Endometrial microvascular endothelial cells (primary cell): ENCODE results near the gene SH3BGRL2. TPM values are rescaled to one million over a fixed set of nuclear protein-coding genes. Genes with fewer than 3 reads are reported as not detected.
"Not testable (repeated sequence)": the region's sequence is repeated elsewhere in the genome, so short reads cannot be mapped to it uniquely, and the experiment has no call there.

Experiments used
- in situ Hi-C: cut with HindIII; loops from 2 replicates; pipeline ENCODE4 v1.10.0; 2017; ENCODE audit warnings: low sequenced_read_pairs, low pct_unique_long_range_greater_than_20kb; ENCODE audit errors: inconsistent ontology term
- total RNA-seq: library from RNA; depleted of rRNA; stranded (reverse); fragments of >200 nt; gene quantifications from one replicate; pipeline ENCODE4 v1.2.3, GENCODE V29; 2015; ENCODE audit errors: inconsistent ontology term

Gene SH3BGRL2
- total RNA-seq, 1 donor from 2014 or later, result 19.6 TPM

DNA sequence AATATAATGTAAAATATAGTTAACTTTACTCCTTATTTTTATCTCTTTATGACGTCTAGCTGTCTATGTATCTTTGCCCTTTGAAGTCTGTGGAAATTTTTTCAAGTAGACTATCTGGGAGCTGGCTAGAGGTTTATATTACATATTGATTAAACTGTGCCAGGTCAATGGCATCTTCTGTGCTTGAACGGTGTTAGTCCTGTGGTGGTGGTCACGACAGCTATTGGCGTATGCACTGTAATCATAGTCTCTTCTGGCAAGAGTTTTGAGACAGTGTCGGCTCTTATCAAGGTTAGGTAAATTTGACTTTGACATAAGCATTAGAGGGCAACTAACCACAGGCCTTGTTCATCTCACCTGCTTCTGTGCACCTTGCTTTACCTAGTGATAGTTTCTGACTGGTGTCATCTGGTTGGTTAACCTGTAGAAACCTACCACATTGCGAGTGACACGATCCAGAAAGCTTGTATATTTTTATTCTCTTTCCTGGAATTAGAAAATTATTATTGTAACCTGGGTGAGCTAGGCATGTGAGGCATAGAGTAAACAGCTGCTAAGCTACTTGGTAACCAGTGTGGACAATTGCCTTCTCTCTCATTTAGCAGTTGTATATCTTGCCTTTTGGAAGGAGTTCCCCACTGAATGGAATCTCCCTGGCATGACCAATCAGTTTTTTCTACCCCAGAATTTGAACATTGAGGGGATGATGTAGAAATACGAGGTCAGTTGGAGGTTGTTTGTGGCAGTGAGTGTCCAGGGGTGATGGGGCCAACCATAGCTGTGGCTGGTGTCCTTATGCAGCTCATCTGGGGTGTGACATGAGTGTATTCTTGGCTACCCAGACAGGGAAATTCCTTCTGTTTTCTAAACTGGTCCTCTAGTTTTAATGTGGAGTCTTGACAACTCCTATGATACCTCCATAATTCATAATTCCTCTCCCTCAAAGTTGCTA is 45.9 kb downstream of the SH3BGRL2 start:
- in situ Hi-C loops, result no loop called here

- in situ Hi-C loops, result not testable (repeated sequence)
Measured at GRCh38 chr6:79682682-79683081, 51.6 kb downstream of the SH3BGRL2 start.

DNA sequence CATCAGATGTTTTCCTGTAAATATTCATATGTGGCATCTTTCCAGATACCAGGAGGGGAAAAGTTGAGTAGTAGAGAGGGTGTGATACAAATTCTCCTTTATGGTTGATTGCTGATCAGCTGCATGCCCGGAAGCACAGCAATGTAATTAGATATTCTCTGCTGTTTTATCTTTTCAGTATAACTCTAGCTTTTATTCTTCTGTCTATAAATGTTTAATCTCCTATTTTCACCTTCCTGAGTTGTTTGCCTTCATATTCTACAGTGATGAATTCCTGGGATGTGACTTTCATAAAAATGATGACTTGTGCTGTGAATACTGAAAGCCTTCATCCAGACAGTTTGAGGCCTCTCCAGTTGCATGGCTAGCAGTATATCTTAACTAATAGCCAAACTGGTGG is 53.7 kb downstream of the SH3BGRL2 start:
- in situ Hi-C loops, result no loop called here

- in situ Hi-C loops, result no loop called here
Measured at GRCh38 chr6:79686707-79687309, 55.7 kb downstream of the SH3BGRL2 start.

DNA sequence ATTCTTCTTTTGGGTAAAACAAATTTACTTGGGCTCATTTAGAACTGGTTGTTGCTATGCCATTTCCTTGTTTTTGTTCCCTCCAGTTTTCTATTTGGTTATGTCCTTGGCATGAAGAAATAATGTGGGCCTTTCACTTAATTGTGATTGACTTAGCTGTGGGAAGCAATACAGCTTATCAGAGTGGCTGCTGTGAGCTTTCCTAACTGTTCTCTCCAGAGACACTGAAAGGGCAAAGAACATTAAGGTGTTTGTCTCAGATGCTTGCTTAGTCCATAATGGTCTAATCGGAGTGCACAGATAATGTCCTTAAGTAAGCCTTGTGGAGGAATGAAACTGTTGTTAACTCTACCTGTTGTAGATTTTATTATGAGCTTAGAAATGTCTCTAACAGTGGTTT is 56.6 kb downstream of the SH3BGRL2 start:
- in situ Hi-C loops, result no loop called here

DNA sequence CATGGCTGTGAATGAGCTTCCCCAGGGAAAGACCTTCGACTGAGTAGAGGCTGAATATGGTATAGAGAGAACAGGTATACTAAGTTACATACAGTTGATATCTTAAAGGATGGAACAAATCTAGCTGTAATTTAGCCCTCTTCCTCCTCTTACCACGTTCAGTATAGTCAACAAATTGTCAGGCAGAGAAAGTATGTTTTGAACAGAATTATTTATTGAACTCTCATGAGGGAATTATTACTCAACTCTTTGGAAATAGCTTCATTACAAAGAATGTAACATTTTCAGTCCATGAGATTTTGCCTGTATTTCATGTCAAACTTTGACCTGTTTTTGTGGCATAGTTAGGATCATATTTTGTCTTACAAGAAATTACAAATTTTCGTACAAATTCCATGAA is 63.0 kb downstream of the SH3BGRL2 start:
- in situ Hi-C loops, result no loop called here

- in situ Hi-C loops, result no loop called here
Measured at GRCh38 chr6:79694623-79695343, 63.7 kb downstream of the SH3BGRL2 start.

DNA sequence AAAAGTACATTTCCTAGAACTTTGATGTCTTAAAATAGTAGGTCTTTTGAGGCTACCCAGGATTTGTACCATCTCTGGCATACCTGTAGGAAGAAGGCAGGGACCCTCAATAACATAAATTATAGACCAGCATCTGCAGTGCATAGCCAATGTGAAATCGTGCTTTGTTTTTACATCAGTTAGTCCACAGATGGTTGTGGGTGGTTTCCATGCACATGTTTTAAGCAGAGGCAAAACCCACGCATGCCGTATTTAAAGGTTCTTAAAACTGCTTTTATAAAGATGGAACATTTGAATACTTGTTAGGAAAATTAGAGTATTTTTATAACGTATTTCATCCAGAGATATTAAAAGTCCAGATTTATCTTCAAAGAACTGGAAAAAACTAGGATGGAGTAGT is 66.3 kb downstream of the SH3BGRL2 start:
- in situ Hi-C loops, result no loop called here

DNA sequence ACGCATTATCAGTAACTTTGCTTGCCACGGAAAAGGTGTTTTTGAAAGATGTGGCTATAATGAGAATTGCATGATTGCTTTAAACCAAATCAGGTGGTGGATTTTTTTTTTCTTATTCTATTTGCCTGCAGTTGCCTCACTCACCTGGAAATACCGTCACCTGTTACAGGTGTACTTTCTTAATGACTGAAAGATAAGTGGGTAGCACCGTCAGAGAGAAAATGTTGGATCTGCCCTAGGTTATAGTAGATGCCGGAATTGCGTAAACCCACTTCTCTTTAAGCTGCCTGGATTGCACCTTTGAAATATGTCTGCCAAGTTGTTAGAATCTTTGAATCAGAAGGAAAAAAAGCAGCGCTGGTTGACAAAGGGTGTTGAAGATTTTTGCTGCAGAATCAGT is 68.5 kb downstream of the SH3BGRL2 start:
- in situ Hi-C loops, result no loop called here

- in situ Hi-C loops, result no loop called here
Measured at GRCh38 chr6:79702691-79703090, 71.6 kb downstream of the SH3BGRL2 start.

GRCh38 chr6:79704200-79704599 is 73.1 kb downstream of the SH3BGRL2 start:
- in situ Hi-C loops, result no loop called here

GRCh38 chr6:79705456-79705995 is 74.4 kb downstream of the SH3BGRL2 start:
- in situ Hi-C loops, result no loop called here

GRCh38 chr6:79706527-79706926 is 75.4 kb downstream of the SH3BGRL2 start:
- in situ Hi-C loops, result no loop called here

- in situ Hi-C loops, result no loop called here
Measured at GRCh38 chr6:79707621-79708020, 76.5 kb downstream of the SH3BGRL2 start.

- in situ Hi-C loops, result no loop called here
Measured at GRCh38 chr6:79708095-79708791, 77.1 kb downstream of the SH3BGRL2 start.

- in situ Hi-C loops, result no loop called here
Measured at GRCh38 chr6:79710127-79710526, 79.0 kb downstream of the SH3BGRL2 start.

GRCh38 chr6:79711167-79711566 is 80.0 kb downstream of the SH3BGRL2 start:
- in situ Hi-C loops, result no loop called here

DNA sequence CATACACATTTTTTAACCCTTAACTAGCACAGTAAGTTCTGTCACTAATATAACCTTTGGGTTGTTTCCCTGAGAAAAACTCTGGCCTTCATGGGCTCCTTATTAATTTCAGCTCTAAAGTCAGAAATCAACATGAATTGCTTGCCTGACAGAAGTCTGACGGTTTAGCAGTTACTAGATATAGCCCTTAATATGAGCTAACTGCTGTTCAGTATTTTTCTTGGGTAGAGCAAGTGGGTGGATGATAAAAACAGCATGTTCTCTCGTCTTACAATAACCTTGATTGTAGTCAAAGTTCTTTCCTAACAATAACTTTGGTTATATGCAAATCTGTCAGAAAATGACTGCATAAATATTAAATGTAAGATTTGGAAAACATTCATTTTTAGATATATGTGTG is 81.0 kb downstream of the SH3BGRL2 start:
- in situ Hi-C loops, result no loop called here

DNA sequence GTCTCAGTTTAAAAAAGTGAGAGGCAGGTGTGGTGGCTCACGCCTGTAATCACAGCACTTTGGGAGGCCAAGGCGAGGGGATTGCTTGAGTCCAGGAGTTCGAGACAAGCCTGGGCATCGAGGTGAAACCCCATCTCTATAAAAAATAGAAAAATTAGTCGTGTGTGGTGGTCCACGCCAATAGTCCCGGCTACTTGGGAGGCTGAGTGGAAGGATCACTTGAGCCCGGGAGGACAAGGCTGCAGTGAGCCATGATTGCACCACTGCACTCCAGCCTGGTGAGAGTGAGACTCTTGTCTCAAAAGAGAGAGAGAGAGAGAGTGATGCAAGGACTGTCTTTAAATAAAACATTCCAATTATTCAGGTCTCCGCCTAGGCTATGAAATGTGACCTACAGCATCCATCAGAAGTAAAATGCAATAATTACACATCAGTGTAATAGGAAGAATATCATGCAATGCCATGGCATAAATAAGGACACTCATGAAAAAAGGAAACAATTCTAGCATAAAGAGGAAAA is 81.5 kb downstream of the SH3BGRL2 start:
- in situ Hi-C loops, result no loop called here
